GM19240 (cell line): Measurements from ENCODE around the gene KANSL1L.
"Not testable (repeated sequence)": the region's sequence is repeated elsewhere in the genome, so short reads cannot be mapped to it uniquely, and the experiment has no call there.

Experiments
- DNase-seq: peaks from one replicate; pipeline ENCODE4 v3.0.0; 2011; ENCODE audit warnings: low spot score; ENCODE audit not compliant: insufficient read length

The KANSL1L gene, protein sequence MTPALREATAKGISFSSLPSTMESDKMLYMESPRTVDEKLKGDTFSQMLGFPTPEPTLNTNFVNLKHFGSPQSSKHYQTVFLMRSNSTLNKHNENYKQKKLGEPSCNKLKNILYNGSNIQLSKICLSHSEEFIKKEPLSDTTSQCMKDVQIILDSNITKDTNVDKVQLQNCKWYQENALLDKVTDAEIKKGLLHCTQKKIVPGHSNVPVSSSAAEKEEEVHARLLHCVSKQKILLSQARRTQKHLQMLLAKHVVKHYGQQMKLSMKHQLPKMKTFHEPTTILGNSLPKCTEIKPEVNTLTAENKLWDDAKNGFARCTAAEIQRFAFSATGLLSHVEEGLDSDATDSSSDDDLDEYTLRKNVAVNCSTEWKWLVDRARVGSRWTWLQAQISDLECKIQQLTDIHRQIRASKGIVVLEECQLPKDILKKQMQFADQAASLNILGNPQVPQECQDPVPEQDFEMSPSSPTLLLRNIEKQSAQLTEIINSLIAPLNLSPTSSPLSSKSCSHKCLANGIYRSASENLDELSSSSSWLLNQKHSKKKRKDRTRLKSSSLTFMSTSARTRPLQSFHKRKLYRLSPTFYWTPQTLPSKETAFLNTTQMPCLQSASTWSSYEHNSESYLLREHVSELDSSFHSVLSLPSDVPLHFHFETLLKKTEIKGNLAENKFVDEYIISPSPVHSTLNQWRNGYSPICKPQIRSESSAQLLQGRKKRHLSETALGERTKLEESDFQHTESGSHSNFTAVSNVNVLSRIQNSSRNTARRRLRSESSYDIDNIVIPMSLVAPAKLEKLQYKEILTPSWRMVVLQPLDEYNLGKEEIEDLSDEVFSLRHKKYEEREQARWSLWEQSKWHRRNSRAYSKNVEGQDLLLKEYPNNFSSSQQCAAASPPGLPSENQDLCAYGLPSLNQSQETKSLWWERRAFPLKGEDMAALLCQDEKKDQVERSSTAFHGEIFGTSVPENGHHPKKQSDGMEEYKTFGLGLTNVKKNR

DNA sequence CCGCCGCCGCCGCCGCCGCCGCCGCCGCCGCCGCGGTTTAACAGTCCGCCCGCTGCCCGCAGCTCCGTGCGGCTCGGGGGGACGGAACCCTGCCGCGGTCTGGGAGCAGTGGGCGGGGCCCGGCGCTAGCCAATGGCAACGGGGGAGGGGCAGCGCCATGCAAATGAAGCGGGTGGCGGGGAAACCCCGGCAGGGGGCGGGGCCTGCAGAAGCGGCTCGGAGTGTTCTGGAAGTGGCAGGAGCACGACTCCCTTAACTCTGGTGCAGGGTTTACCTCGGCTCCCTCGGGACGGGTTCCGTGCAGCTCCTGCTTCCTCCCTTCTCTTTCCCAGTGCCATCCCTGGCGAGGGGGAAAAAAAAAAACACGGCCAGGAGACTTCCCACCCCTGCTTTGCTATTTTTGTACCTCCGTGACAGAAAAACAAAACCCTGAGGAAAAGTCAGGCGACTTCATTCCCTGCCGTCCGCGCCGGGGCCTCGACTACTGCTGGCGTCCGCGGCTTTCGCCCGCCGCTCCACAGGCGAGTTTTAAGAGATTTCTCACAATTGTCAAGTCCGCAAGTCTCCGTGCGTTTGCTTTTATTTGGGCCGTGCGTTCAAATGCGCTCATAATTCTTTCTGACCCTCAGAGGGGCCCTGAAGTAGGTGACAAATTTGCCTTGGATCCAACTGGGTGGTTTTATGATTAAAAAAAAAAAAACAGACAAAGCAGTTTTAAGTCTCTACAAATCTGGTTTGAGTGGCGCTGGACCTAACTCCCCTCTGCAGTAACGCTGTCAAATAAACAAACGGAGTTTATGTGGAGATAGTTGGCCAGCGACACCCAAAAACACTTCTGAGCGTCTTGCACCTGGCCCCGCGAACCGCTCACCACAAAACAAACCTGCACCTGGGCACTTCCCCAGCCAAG is at the start of gene KANSL1L:
Gene KANSL1L, minus strand, starts transcription at position 101 of the 910 bp plus-strand sequence. CDS start 16,827 bp downstream, outside the sequence.
- peak; percentile 72 for DNase-seq

- DNase-seq = no peak
Observed at GRCh38 chr2:210215120-210215519, 43.9 kb upstream of the KANSL1L start.

GRCh38 chr2:210210185-210210584 is 39.0 kb upstream of the KANSL1L start:
- no peak for DNase-seq

DNA sequence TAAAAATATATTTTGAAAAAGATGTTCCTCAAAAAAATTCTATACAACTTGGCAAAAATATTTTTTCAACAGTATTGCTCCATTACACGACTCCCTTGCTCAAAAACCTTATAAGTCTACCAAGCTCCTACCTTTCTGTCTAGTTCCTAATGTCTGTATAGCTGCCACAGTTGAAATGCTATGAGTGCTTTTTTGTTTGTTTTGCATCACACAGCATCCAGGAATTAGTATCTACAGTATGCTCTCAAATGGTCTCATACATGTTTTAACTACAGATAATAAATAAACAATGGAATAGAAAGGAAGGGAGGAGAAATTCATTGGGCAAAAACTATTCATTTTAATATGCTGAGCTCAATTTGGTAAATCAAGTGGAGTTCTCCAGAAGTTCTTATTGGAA is 36.7 kb upstream of the KANSL1L start:
- no peak for DNase-seq

- DNase-seq = no peak
Observed at GRCh38 chr2:210203558-210203957, 32.3 kb upstream of the KANSL1L start.

- no peak for DNase-seq
Observed at GRCh38 chr2:210203147-210203546, 31.9 kb upstream of the KANSL1L start.

GRCh38 chr2:210199854-210200253 is 28.6 kb upstream of the KANSL1L start:
- DNase-seq = no peak

- DNase-seq = no peak
Observed at GRCh38 chr2:210199186-210199765, 28.1 kb upstream of the KANSL1L start.

- DNase-seq = no peak
Observed at GRCh38 chr2:210198326-210198725, 27.1 kb upstream of the KANSL1L start.

DNA sequence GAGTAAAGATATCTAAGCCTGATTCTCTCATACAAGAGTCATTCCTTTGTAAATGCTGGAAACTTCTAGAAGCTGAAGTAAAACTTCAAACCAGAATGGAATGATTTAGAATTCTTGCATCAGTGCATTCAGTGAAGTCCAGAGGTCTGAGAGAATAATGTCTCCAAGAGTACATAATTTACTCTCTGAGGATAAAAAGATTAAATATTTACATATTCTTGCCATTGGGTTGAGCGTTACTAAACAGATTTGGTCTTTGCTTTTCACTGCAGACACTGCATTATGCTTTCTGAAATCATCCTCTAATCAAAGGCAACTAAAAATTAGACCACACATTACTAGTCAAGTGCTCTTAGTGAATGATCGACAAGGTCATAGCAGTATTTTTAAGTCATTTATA is 26.5 kb upstream of the KANSL1L start:
- DNase-seq = no peak

DNA sequence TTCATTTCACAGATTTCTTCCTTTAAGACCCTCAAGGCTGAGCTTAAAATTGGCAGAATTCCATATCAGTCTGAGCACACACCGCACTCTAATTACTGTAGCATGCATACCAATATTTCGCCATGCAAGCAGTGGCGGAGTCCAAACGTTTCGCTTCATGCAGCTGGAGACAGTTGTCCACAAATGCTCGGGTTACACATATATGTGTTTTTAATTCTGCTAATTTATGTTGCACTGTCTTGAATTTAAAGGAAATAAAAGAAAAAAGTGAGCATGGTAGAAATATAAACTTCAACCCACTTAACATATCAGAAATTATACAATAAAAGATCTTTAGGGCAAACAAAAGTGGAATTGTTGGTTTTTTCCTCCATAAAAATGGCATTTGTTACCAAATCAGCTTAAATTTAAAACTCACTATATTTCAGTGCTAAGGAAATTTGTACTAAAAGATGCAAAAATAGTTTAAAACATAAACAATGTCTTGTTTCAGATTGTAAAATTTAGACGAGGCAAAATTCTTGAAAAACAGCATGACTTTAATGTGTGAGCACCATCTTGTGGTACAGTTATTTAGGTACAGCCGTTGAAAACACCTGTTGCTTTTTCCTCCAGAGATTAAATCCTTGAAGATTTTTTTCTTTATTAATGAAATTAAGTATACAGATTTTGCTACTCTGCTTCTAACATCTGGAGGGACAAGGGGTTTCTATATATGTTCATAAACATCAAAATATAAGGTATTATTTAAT is 24.1 kb upstream of the KANSL1L start:
- DNase-seq = no peak

DNA sequence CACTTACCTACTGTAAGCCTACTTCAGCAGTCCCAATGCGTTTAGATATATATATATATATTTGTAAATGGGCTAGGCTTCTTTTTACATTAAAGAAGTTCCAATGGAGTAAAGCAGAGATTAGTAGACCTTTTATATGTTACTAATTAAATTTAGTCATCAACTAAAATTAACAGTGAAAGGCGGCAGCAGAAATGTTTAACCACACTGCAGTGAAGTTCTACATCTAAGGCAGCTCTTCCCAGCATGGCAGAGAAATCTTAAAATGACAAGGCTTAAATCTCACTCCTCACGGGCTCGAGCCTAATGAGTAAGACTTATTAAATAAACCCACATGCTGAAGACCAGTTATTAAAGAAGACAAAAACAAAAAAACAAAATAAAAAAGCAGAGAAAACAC is 19.1 kb upstream of the KANSL1L start:
- DNase-seq = no peak

GRCh38 chr2:210189452-210190138 is 18.4 kb upstream of the KANSL1L start:
- no peak for DNase-seq

GRCh38 chr2:210188755-210189154 is 17.5 kb upstream of the KANSL1L start:
- DNase-seq = no peak

DNA sequence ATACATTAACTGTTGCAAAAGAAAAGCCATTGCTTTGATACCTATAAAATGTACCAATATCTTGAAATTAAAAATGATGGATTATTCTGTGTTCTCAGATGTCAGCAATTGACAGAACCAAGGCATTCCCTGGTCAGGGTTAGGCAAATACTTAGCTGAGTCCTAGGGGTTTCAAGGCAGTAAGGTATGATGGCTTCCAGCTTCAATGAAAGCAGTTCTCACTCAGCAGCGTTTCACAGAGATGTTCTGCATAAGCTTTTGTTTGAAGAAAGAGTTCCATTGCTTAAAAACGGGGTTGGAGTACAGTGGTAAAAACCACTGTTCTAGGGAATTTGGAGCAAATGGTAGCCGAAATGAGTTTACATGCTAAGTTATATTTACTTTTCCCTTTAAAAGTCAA is 17.0 kb upstream of the KANSL1L start:
- no peak for DNase-seq

GRCh38 chr2:210183936-210184335 is 12.7 kb upstream of the KANSL1L start:
- DNase-seq = not testable (repeated sequence)

DNA sequence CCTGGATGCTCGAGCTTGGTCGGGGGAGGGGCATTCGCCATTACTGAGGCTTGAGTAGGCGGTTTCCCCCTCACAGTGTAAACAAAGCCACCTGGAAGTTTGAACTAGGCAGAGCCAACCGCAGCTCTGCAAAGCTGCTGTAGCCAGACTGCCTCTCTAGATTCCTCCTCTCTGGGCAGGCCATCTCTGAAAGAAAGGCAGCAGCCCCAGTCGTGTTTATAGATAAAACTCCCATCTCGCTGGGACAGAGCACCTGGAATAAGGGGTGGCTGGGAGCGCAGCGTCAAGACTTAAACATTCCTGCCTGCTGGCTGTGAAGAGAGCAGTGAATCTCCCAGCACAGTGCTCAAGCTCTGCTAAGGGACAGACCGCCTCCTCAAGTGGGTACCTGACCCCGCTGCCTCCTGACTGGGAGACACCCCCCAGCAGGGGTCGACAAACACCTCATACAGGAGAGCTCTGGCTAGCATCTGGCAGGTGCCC is 10.4 kb upstream of the KANSL1L start:
- not testable (repeated sequence) for DNase-seq

DNA sequence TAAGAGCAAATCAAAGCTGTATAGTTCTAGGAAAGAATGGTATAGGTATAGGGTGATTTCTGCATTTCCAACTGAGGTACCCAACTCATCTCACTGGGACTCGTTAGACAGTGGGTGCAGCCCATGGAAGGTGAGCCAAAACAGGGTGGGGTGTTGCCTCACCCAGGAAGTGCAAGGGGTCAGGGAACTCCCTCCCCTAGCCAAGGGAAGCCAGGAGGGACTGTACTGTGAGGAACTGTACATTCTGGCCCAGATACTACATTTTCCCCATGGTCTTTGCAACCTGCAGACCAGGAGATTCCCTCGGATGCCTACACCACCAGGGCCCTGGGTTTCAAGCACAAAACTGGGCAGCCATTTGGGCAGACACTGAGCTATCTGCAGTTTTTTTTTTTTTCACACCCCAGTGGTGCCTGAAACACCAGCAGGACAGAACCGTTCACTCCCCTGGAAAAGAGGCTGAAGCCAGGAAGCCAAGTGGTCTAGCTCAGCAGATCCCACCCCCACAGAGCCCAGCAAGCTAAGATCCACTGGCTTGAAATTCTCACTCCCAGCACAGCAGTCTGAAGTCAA is 9.9 kb upstream of the KANSL1L start:
- not testable (repeated sequence) for DNase-seq

DNA sequence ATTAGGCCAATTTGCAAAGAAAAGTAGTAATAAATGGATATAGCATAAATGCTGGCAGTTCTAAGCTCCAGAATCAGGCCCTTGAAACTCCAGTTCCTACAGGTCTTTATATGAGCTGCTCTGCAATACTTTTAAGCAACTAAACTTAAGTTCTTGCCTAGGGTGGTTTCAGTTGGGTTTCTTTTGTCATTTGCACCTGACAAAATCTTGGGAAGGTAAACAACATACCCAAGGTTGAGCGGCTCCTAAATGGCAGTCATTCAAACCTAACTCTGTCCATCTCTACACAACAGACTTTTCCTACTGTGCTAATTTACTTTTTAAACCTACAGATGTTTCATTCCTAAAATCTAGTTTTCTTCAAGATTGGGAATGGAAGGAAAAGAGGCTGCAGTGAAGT is 9.3 kb upstream of the KANSL1L start:
- DNase-seq = no peak
